ENCODE results near the gene SCAI.
"Not testable (repeated sequence)": the region's sequence is repeated elsewhere in the genome, so short reads cannot be mapped to it uniquely, and the experiment has no call there.

SCAI gene

GRCh38 chr9:125147401-125147951 lies 4.1 kb upstream of the SCAI start:
- DNase-seq, result no peak

DNA sequence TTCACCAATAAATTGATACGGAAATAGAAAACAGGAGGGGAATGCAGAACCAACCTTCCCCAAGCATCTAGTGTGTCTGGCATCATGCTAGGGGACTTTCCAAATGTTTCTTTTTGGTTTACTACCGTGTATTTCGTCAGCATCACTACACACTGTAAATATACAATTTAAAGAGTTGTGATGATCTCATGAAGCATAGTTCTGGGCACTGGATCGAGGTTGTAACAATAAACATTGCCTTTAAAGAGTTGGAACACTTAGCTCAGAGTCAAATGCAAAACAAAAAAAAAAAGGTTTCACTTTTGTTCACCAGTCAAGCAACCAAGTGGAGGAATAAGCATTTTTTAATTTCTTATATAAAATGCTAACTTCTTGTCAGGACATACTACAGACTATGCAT lies 2.9 kb upstream of the SCAI start:
- no peak for DNase-seq

GRCh38 chr9:125145425-125145824 lies 2.1 kb upstream of the SCAI start:
- DNase-seq, result no peak

DNA sequence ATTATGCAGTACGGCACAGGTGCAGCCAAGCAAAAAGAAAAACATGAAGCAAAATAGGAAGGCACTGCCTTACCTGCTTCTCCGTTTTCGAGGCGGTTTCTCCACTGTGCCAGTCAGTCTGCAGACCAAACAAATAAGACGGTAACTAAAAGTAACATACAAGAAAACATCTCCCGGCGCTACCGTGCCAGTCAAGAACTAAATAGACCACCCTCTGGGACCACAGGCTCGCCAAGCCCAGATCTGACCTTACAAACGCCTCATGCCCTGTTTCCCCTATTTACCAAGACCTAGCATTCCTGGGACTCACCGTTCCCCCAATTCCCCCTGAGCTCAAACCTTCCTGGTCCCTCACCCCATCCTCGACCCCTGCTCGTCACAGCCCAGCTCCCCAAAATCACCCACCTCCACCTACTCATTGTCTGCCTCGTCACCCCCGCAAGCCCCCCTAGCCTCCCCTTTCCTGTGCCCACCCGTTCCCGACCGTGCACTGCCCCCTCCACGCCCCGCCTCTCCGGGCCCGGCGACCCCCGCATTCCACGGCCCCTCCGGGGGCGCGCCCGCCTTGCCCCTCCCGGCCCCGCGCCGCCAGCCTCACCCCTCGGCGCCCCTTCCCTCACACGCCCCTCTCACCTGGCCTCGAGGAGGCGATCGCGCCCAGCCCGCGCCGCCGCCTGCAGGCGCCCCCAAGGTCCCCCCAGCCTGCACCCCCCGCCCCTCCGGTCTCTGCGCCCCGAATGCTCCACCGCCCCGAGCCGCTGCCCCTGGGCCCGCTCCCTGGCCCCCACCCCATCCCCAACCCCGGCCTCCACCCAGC lies 560 bp downstream of the SCAI start:
- no peak for DNase-seq

- DNase-seq, result no peak
These were observed 1.6 kb downstream of the SCAI start for GRCh38 chr9:125141751-125142150.

DNA sequence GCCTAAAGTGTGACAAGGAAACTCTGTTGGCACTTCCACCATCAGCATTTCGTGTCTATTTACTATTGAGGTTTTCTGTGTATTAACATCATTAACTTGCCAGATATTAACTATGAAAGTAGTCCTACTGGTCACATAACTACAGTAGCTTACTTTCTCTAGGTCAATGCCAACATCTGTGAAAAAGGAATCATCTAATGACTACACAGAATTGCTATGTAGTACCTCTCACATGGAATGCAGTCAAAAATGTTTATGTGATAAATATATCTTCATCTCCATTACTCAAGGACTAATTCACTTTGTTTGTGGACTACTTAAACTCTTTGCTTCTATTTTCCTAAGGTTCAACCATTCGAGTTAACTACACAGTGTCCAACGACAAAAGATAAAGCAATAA lies 2.1 kb downstream of the SCAI start:
- no peak for DNase-seq

- DNase-seq, result no peak
These were observed 2.8 kb downstream of the SCAI start for GRCh38 chr9:125140576-125140975.

- no peak for DNase-seq
These were observed 6.1 kb downstream of the SCAI start for GRCh38 chr9:125137200-125137599.

DNA sequence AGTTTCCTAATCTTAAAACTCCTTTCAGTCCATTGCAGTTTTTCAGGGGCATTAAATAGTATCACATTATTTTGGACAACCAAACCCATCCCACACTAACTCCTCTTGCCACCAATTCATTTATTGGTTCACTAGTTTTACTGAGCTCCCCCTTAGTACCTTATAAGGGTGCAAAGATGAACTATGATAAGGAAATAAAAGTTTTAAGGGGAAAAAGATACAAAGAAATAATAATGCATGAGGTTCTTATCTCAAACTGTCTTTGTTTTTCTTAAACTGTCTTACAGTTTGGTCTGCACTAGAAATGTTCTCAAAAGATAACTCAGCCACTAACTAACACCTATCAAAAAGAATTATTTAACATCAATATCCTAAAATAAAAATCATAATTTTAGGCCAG lies 8.4 kb downstream of the SCAI start:
- no peak for DNase-seq

DNA sequence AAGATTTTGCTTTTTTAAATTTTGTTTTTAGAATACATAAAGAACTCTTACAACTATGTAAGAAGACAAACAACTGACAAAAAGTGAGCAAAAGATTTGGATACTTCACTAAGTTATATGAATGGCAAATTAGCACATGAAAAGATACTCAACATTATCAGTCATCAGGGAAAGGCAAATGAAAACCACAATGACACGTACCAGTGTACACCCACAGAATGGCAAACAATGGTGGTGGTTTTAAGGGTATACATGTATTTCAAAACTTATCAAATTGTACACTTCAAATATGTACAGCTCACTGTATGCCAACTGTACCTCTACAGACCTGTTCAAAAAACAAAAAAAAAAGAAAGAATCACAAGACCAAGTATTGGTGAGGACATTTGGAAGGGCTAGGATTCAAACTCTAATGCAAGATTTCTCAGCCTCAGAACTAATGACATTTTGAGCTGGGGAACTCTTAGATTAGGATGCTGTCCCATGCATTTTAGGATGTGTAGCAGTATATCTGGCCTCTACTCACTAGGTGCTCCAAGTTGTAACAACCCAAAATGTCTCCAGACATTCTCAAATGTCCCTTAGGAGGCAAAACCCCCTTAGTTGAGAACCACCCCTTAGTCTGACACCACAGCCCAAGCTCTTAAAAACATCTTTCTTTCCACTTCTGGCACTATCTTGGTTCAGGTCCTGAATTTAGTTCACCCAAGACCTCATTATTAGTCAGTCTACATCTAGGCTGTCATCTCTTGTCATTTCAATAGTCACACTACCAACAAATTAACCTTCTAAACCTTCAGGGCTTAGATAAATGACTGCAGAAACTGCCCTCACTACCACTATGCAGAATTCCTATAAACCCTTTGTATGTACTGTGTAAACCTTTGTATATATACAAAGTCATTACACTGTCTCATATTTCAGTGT lies 9.7 kb downstream of the SCAI start:
- no peak for DNase-seq

DNA sequence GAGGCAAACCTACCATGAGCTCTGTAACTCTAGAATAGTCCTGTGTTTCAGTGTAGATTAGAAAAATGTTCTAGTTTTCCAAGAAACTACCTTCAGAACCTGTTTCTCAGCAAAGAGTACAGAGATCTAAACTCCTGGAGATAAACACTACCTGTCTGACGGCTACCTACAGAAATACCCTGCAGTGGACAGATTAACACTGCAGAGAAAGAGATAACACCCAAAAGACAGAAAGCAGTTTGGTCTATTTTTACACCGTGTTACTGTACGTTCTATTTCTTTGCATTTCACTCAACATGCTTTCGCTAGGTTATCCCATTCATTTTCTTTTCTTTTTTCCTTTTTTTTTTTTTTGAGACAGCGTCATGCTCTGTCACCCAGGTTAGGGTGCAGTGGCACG lies 11.6 kb downstream of the SCAI start:
- no peak for DNase-seq

DNA sequence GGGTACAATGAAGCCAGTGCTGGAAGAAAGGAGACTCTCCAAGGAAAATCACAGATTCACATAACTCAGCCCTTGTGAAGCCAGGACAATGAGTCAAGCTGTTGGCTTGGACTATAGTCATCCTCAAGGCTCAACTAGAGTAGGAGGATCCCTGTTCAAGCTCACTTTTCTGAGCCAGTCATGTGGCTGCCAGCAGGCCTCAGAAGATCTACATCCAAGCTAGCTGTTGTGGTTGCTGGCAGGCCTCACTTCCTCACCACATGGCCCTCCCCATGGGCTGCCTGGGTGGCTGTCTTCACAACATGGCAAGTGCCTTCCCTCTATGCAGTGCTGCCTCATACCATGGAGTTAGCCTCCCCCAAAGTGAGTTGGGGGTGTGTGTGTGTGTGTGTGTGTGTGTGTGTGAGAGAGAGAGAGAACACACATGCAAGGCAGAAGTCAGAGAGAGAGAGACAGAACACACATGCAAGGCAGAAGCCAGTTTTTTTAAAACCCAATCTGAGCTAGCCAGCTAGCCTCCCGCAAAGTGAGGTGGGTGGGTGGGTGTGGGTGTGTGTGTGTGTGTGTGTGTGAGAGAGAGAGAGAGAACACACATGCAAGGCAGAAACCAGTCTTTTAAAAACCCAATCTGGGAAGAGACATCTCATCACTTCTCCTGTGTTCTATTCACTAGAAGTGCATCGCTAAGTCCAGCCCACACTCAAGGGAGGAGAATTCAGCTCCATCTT lies 17.1 kb downstream of the SCAI start:
- peak; percentile 21 for DNase-seq

- DNase-seq, result no peak
These were observed 17.8 kb downstream of the SCAI start for GRCh38 chr9:125125523-125125922.

DNA sequence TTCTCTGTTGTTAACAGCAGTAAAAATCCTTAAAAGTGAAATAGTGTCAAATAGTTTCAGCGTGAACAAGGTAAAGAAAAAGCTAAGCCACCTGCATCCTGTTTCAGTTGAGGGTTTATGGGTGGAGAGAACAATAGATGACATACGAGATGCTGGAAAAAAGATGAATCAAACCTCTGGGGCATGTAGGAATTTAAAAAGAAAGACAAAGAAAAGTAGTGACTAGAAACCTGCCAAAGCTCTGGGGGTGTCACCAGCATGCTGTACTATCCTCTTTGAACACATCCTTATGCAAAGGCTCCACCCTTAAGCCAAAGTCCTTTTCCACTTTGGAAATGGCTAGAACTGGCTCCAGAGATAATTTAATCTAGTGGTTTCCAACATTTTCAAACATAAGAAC lies 22.2 kb downstream of the SCAI start:
- no peak for DNase-seq

DNA sequence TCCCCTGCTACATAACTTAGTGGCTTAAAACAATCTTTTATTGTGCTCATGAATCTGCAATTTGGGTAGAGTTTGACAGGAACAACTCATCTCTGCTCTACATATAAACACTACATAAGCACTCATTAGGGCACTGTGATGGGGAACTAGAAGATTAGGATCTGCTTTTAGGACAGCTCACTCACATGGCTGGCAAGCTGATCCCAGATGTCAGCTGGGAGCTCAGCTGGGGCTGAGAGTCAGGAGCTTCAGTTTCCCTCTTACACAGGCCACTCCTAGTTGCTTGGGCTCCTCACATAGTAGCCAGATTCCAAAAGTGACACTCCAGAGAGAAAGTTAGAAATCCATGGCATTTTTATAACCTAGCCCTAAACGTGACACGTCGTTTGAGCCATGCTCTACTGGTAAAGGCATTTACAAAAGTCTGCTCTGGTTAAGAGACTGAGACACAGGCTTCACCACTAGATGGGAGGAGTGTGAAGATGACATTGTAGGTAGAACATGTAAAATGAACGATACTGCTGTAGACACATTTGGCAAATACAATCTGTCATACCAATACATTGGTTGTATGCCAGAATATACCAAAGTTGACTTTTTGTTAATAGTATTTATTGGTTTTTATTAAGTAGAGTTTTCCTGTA lies 23.6 kb downstream of the SCAI start:
- DNase-seq, result no peak

GRCh38 chr9:125118696-125119095 lies 24.6 kb downstream of the SCAI start:
- DNase-seq, result not testable (repeated sequence)

- not testable (repeated sequence) for DNase-seq
These were observed 28.8 kb downstream of the SCAI start for GRCh38 chr9:125114503-125114902.

GRCh38 chr9:125110464-125110863 lies 32.9 kb downstream of the SCAI start:
- no peak for DNase-seq

- not testable (repeated sequence) for DNase-seq
These were observed 34.8 kb downstream of the SCAI start for GRCh38 chr9:125108541-125108940.

GRCh38 chr9:125106285-125106893 lies 36.9 kb downstream of the SCAI start:
- DNase-seq, result no peak

- no peak for DNase-seq
These were observed 39.4 kb downstream of the SCAI start for GRCh38 chr9:125103770-125104460.
